ENCODE results near the gene ABHD5. TPM values are rescaled to one million over a fixed set of nuclear protein-coding genes. Genes with fewer than 3 reads are reported as not detected.

Gene ABHD5
- total and polyA plus RNA-seq, 2 of the 13 experiments (the other 11 are each of a cell fraction or from before 2014, with no cell fraction given) = 4.5 to 13.3 TPM

DNA sequence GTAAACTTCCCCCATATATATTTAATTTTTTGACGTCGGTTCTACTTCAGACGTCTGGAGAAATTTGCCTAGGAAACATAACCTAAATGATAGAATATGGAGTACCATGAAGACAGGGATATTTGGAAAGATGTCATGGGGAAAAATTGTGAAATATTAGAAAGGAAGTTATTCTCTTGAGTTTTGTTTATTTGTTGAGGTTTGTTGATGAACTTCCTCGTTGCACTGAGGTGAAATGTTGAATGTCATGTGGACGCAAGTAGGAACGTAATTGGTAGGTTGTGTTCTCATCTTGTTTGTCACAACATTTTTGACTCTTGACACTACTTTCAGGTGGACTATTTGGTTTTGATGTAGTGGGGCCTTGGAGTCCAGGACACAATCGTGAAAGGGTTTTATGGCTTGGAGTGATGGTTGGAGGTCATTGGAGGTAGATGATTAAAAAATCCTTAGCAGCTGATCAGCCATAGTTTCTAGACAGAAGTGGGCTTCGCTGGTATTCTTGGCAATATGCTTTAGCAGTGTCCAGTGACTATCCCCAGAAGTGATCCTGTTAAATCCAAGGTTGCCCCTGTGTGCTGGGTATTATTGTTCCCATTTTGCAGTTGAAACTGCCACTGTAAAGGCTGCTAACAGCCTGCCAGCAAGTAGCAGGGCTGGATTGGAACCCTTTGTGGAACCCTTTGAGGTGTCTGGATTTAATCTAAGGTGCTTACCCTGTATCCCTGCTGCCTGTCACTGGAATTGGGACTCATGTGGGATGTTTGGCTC, 1.5 kb downstream of the ABHD5 start:
- no peak for DNase-seq (ENCODE audit: low spot score)
- in situ Hi-C loops (cut with HindIII; ENCODE audit: extremely low pct_ligation_motif_present, low pct_unique_long_range_greater_than_20kb) (no loop called here), intact Hi-C loops (cut with micrococcal nuclease; ENCODE audit: unreplicated experiment) (no loop called here)
- peak overlapping the region; percentile 75 to 87 (median 82); a peak in 5 of 6 replicates for H3K4me3 ChIP-seq (replicated peaks in 1 of 3; ENCODE audit: insufficient read depth in 1 of 3, low read depth in 2 of 3, low read length in 3 of 3)
- H3K9me3 ChIP-seq (ENCODE audit: low read length) = no peaks in the 10 kb centered on the region
- CTCF ChIA-PET (ENCODE audit: low intra/inter-chr PET ratio, low total read pairs) = no interaction called here
- H2AFZ ChIP-seq (ENCODE audit: low read length) = no peak overlapping the region
- POLR2A ChIA-PET = interaction anchor here (2.2 kb wide), 1 partner anchor 14 kb away, joined by 8 read pairs; no protein-coding TSS in a partner anchor
- TF ChIP-seq LCORL (IDR thresholded peaks at IDR 0.05) = no peak
- TF ChIP-seq LCORL (CRISPR knock-in tag; IDR thresholded peaks at IDR 0.05) = no peak
- TF ChIP-seq, protein P1, sequence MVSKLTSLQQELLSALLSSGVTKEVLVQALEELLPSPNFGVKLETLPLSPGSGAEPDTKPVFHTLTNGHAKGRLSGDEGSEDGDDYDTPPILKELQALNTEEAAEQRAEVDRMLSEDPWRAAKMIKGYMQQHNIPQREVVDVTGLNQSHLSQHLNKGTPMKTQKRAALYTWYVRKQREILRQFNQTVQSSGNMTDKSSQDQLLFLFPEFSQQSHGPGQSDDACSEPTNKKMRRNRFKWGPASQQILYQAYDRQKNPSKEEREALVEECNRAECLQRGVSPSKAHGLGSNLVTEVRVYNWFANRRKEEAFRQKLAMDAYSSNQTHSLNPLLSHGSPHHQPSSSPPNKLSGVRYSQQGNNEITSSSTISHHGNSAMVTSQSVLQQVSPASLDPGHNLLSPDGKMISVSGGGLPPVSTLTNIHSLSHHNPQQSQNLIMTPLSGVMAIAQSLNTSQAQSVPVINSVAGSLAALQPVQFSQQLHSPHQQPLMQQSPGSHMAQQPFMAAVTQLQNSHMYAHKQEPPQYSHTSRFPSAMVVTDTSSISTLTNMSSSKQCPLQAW (CRISPR knock-in tag; IDR thresholded peaks at IDR 0.05) = no peak
- TF ChIP-seq ZGPAT (CRISPR knock-in tag; IDR thresholded peaks at IDR 0.05) = no peak
- no peak for TF ChIP-seq KMT2A (CRISPR knock-in tag; IDR thresholded peaks at IDR 0.05)
- no peak for TF ChIP-seq ZBTB8A (CRISPR knock-in tag; IDR thresholded peaks at IDR 0.05; ENCODE audit: borderline replicate concordance, low read depth)
- no peak for TF ChIP-seq NFYC (CRISPR knock-in tag; IDR thresholded peaks at IDR 0.05)
- no peak for TF ChIP-seq ZNF264 (CRISPR knock-in tag; IDR thresholded peaks at IDR 0.05)
- TF ChIP-seq SUZ12 (IDR thresholded peaks at IDR 0.05; ENCODE audit: low read depth, low read length) = no peak
- no peak for TF ChIP-seq ZNF747 (CRISPR knock-in tag; IDR thresholded peaks at IDR 0.05; ENCODE audit: borderline replicate concordance)
- no peak for TF ChIP-seq WIZ (CRISPR knock-in tag; IDR thresholded peaks at IDR 0.05)
- H3K4me1 ChIP-seq (ENCODE audit: insufficient read depth, low read length) = peaks cover 47% of the 10 kb centered on the region
- H3K4me2 ChIP-seq (ENCODE audit: low read depth, low read length) = peak overlapping the region; percentile 93
- TSS peak; percentile 76 for BruUV-seq (replicated peaks)
- peaks cover 12% of the 10 kb centered on the region for H3K79me2 ChIP-seq (ENCODE audit: insufficient read depth, low read length)
- H4K20me1 ChIP-seq (ENCODE audit: insufficient read depth, low read length) = no peaks in the 10 kb centered on the region; the same call in 1 of the 2 replicates
- peak overlapping the region; percentile 86 for H3K27ac ChIP-seq (ENCODE audit: extremely low read length, insufficient read depth, low read length)
- no peak for ATAC-seq
- 49% methylated on average over 8 of the region's 8 CpGs for WGBS (ENCODE audit: low lambda C conversion rate)
- H3K36me3 ChIP-seq (replicated peaks in 1 of 2; ENCODE audit: control insufficient read depth in 1 of 2, insufficient read depth in 2 of 2, low read length in 2 of 2) = no peaks in the 10 kb centered on the region
- no peak overlapping the region for H3K9ac ChIP-seq (ENCODE audit: insufficient read depth, low read depth, low read length)
- H3K27me3 ChIP-seq (ENCODE audit: control insufficient read depth in 1 of 2, insufficient read depth in 2 of 2, low read length in 2 of 2) = no peaks in the 10 kb centered on the region
- no peak for FAIRE-seq

All from HepG2 (cell line).